Neural cell (in vitro differentiated cells): ENCODE data around the gene SLC25A13. TPM values are rescaled to one million over a fixed set of nuclear protein-coding genes. Genes with fewer than 3 reads are reported as not detected.

Source experiments
- H2AFZ ChIP-seq: fragments of 200-600, 300-800 bp; sonication (generic), shearing (Covaris generic); 2 replicates; pipeline ENCODE4 v1.6.0; 2014; ENCODE audit warnings: low read depth, mild to moderate bottlenecking, antibody characterized with exemption, low read length, moderate library complexity
- H3F3A ChIP-seq: fragments of 200-600 bp; shearing (Covaris generic); 2 replicates; pipeline ENCODE4 v1.6.1; 2016; ENCODE audit warnings: mild to moderate bottlenecking, moderate library complexity, mixed read lengths, antibody characterized with exemption, low read length; ENCODE audit not compliant: insufficient read depth, poor library complexity, severe bottlenecking
- H3K27ac ChIP-seq: fragments of 200-600, 300-800 bp; sonication (generic), shearing (Covaris generic); 2 replicates; pipeline ENCODE4 v1.5.1; 2014; ENCODE audit warnings: mild to moderate bottlenecking, low read length, moderate library complexity
- H3K27me3 ChIP-seq: fragments of 300-800, 200-600 bp; sonication (generic), shearing (Covaris generic); 2 replicates; pipeline ENCODE4 v1.6.0; 2014; ENCODE audit warnings: mild to moderate bottlenecking, low read depth, low read length, moderate library complexity; ENCODE audit not compliant: insufficient read depth
- H3K36me3 ChIP-seq: fragments of 300-800, 200-600 bp; sonication (generic), shearing (Covaris generic); 2 replicates; pipeline ENCODE4 v1.5.1; 2014; ENCODE audit warnings: mild to moderate bottlenecking, antibody characterized with exemption, low read length, moderate library complexity; ENCODE audit not compliant: insufficient read depth
- H3K4me2 ChIP-seq: fragments of 300-800, 200-600 bp; sonication (generic), shearing (Covaris generic); 2 replicates; pipeline ENCODE4 v1.6.0; 2014; ENCODE audit warnings: mild to moderate bottlenecking, low read length
- H3K4me3 ChIP-seq: fragments of 300-800, 200-600 bp; sonication (generic), shearing (Covaris generic); 2 replicates; pipeline ENCODE4 v1.5.1; 2014; ENCODE audit warnings: mild to moderate bottlenecking, low read length, moderate library complexity
- H3K79me2 ChIP-seq: fragments of 200-600 bp; shearing (Covaris generic); replicated peaks from 2 replicates; pipeline ENCODE4 v1.6.0; 2014; ENCODE audit warnings: mild to moderate bottlenecking, low read length, moderate library complexity; ENCODE audit not compliant: insufficient read depth
- H3K9ac ChIP-seq: fragments of 300-800, 200-600 bp; sonication (generic), shearing (Covaris generic); 2 replicates; pipeline ENCODE4 v1.6.1; 2016; ENCODE audit warnings: mild to moderate bottlenecking, low read length, mixed read lengths
- H3K9me2 ChIP-seq: fragments of 200-600 bp; shearing (Covaris generic); 2 replicates; pipeline ENCODE4 v1.6.1; 2016; ENCODE audit warnings: mild to moderate bottlenecking, low read length, mixed read lengths; ENCODE audit not compliant: insufficient read depth
- H3K9me3 ChIP-seq: fragments of 200-600, 300-800 bp; sonication (generic), shearing (Covaris generic); 2 replicates; pipeline ENCODE4 v1.6.1; 2016; ENCODE audit warnings: mild to moderate bottlenecking, mixed run types, low read length, moderate library complexity, mixed read lengths
- H4K20me1 ChIP-seq: fragments of 200-600 bp; shearing (Covaris generic); 2 replicates; pipeline ENCODE4 v1.6.1; 2016; ENCODE audit warnings: mild to moderate bottlenecking, mixed run types; ENCODE audit not compliant: insufficient read depth
- CTCF ChIP-seq: fragments of 450-650 bp; IDR thresholded peaks from 2 replicates; pipeline ENCODE4 v1.5.1; 2014; ENCODE audit warnings: antibody characterized with exemption, mild to moderate bottlenecking, moderate library complexity; ENCODE audit not compliant: poor library complexity, severe bottlenecking
- EP300 ChIP-seq: fragments of 450-650 bp; conservative IDR thresholded peaks from 2 replicates; pipeline ENCODE4 v1.6.1; 2014; ENCODE audit warnings: antibody characterized with exemption, mild to moderate bottlenecking, moderate library complexity; ENCODE audit not compliant: poor library complexity, severe bottlenecking
- EZH2 ChIP-seq: fragments of 200-600, 300-800 bp; shearing (Covaris generic), sonication (generic); IDR thresholded peaks from 2 replicates; pipeline ENCODE4 v1.6.1; 2014; ENCODE audit warnings: antibody characterized with exemption, low read length, borderline replicate concordance, mild to moderate bottlenecking; ENCODE audit not compliant: insufficient read depth, poor library complexity, severe bottlenecking
- MXI1 ChIP-seq: fragments of 450-650 bp; conservative IDR thresholded peaks from 2 replicates; pipeline ENCODE4 v1.6.1; 2014; ENCODE audit warnings: antibody characterized with exemption, mild to moderate bottlenecking; ENCODE audit not compliant: poor library complexity, severe bottlenecking
- POLR2AphosphoS5 ChIP-seq: IDR thresholded peaks from 2 replicates; pipeline ENCODE4 v1.6.1; 2012
- RAD21 ChIP-seq: fragments of 450-650 bp; conservative IDR thresholded peaks from 2 replicates; pipeline ENCODE4 v1.6.1; 2014; ENCODE audit warnings: antibody characterized with exemption, mild to moderate bottlenecking, moderate library complexity
- REST ChIP-seq: IDR thresholded peaks from 2 replicates; pipeline ENCODE4 v1.6.1; 2012; ENCODE audit warnings: borderline replicate concordance
- SMC3 ChIP-seq: fragments of 450-650 bp; conservative IDR thresholded peaks from 2 replicates; pipeline ENCODE4 v1.6.1; 2014; ENCODE audit warnings: antibody characterized with exemption, mild to moderate bottlenecking, moderate library complexity; ENCODE audit not compliant: poor library complexity
- TAF1 ChIP-seq: IDR thresholded peaks from 2 replicates; pipeline ENCODE4 v1.6.1; 2012; ENCODE audit warnings: low read depth
- polyA plus RNA-seq: library from polyadenylated mRNA; depleted of rRNA; stranded (reverse); fragments of >200 nt; gene quantifications from 2 replicates; pipeline ENCODE4 v1.2.3, GENCODE V29; 2014

Gene SLC25A13
- polyA plus RNA-seq, 1 donor from 2014 or later = 20.2 TPM

GRCh38 chr7:96330193-96330592 is 8.3 kb upstream of the SLC25A13 start:
- no peaks in the 10 kb centered on the region for H3K9me2 ChIP-seq
- H3K4me2 ChIP-seq = no peak overlapping the region
- H3K9me3 ChIP-seq = no peaks in the 10 kb centered on the region
- H3K36me3 ChIP-seq = no peaks in the 10 kb centered on the region
- no peaks in the 10 kb centered on the region for H3K27me3 ChIP-seq
- H4K20me1 ChIP-seq = no peaks in the 10 kb centered on the region
- no peak overlapping the region for H3K27ac ChIP-seq
- TF ChIP-seq SMC3 (no peak), REST (no peak)
- H3K4me3 ChIP-seq = no peak overlapping the region
- no peaks in the 10 kb centered on the region for H3F3A ChIP-seq
- no peak overlapping the region for H2AFZ ChIP-seq
- no peak overlapping the region for H3K9ac ChIP-seq
- no peaks in the 10 kb centered on the region for H3K79me2 ChIP-seq

- Histone ChIP-seq H3K27ac (no peak overlapping the region), H3K36me3 (no peaks in the 10 kb centered on the region), H3F3A (no peaks in the 10 kb centered on the region), H3K4me3 (no peak overlapping the region), H2AFZ (no peak overlapping the region), H3K4me2 (no peak overlapping the region), H4K20me1 (no peaks in the 10 kb centered on the region), H3K9me3 (no peaks in the 10 kb centered on the region), H3K9ac (no peak overlapping the region), H3K79me2 (no peaks in the 10 kb centered on the region), H3K9me2 (no peaks in the 10 kb centered on the region), H3K27me3 (no peaks in the 10 kb centered on the region)
- TF ChIP-seq TAF1 (no peak), EZH2 (no peak), EP300 (no peak), POLR2AphosphoS5 (no peak), MXI1 (no peak), RAD21 (no peak), REST (no peak), CTCF (no peak), SMC3 (no peak)
These were observed 7.3 kb upstream of the SLC25A13 start for GRCh38 chr7:96329241-96329640.
